RWPE1 (cell line): Measurements from ENCODE around the gene PAPSS2.

Experiments
- CTCF ChIA-PET: fragments of 350-600 bp; sonication (Branson Sonifier 250); formaldehyde crosslinking; extraction: SDS; loops from one replicate; lab custom pipeline; 2021; lab: Yijun Ruan, JAX
- POLR2A ChIA-PET: fragments of 400-600 bp; formaldehyde crosslinking; extraction: SDS; loops from one replicate; lab custom pipeline; 2020; ENCODE audit warnings: antibody characterized with exemption; ENCODE audit not compliant: low non-redundant PET; lab: Yijun Ruan, JAX
- DNase-seq: peaks from one replicate; pipeline ENCODE4 v3.0.0; 2012; ENCODE audit warnings: low spot score
- H3K27ac ChIP-seq: fragments of 450-650 bp; 2 replicates; pipeline ENCODE4 v1.5.1; 2017
- CTCF ChIP-seq: fragments of 450-650 bp; conservative IDR thresholded peaks from 2 replicates; pipeline ENCODE4 v1.5.1; 2017; ENCODE audit warnings: low read depth, mild to moderate bottlenecking

The PAPSS2 gene

DNA sequence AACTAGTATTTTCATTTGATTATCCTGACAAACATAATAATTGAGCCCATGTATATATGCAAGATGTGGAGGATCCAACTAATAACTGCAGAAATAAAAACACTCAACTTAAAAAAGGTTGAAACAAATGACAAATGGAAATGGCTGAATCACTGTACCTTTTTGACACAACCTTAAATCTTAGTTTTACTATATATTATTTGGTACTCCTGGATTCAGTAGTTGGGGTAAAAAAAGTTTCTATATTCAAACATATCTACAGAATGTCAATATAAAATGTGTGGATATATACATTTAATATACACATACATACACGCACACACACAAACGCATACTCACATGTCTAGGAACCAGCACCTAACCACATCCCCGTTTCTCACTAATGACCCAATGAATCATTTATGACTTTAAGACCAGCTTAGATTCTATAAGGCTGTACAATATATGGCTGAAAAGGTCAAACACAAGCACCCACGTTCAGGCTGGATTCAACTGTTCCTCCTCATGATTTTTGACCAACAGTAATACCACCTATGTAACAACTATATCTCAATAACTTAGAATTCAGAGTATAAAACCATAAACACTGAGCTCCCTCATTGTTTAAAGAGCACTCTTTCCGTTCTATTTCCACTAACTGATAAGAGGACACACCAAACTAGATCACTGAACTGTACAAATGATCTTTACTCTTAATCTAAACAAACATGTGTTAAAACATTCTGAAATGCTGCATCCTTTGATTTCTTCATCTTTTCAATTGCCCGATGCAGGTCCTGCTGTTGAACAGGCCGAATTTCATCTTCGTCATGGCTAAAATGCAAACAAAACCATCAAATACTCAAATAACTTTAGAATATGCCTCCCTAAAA, 94.6 kb downstream of the PAPSS2 start:
- H3K27ac ChIP-seq: no peak overlapping the region
- no peak for DNase-seq
- POLR2A ChIA-PET: no interaction called here
- TF ChIP-seq CTCF: no peak
- CTCF ChIA-PET: interaction anchor here (0.6 kb wide), 1 partner anchor 225 kb away, joined by 3 read pairs; no protein-coding TSS in a partner anchor

GRCh38 chr10:87757685-87758084, 98.0 kb downstream of the PAPSS2 start:
- no peak for DNase-seq
- POLR2A ChIA-PET: no interaction called here
- no peak for TF ChIP-seq CTCF
- H3K27ac ChIP-seq: no peak overlapping the region
- CTCF ChIA-PET: interaction anchor here (0.7 to 0.8 kb wide), 3 partner anchors 13 to 88 kb away, joined by 3 read pairs; no protein-coding TSS in a partner anchor

DNA sequence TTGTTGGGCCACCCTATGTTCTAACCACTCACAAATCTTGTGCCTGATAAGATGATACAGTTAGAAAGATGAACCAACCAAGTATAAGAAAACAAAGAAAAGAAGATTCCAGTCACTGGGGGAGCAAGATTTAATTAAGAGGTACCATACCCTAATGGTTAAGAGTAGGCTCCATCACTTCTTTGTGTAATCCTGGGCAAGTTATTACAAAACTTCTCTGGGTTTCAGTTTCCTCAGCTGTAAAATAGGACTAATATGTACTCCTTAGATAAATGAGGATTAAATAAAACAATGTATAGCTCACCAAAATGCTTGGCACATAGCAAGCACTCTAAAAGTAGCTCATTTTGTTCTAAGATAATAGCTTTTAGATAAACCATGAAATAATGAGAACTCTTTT, 99.9 kb downstream of the PAPSS2 start:
- no peak for DNase-seq
- ChIA-PET POLR2A (no interaction called here), CTCF (interaction anchor here (0.7 kb wide), 1 partner anchor 8 kb away, joined by 3 read pairs; no protein-coding TSS in a partner anchor)
- no peak for TF ChIP-seq CTCF
- H3K27ac ChIP-seq: no peak overlapping the region

GRCh38 chr10:87760195-87760905, 100.7 kb downstream of the PAPSS2 start:
- TF ChIP-seq CTCF: no peak
- POLR2A ChIA-PET: no interaction called here
- DNase-seq: no peak
- H3K27ac ChIP-seq: no peak overlapping the region
- CTCF ChIA-PET: interaction anchor here (0.7 kb wide), 1 partner anchor 9 kb away, joined by 3 read pairs; no protein-coding TSS in a partner anchor

DNA sequence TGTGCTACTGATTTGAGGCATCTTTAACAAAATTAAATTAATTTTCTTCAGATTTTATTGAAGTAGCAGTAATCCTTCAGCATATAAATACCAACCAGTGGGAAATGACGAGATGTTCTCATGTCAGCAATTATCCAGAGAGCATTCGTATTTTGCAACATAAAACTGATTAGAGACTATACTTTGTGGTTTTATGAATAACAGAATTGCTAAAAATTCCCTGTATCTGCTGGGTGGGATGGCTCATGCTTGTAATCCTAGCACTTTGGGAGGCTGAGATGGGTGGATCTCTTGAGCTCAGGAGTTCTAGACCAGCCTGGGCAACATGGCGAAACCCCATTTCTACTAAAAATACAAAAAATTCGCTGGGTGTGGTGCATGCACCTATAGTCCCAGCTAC, 101.5 kb downstream of the PAPSS2 start:
- DNase-seq: no peak
- no peak for TF ChIP-seq CTCF
- POLR2A ChIA-PET: no interaction called here
- peak overlapping the region; percentile 32 for H3K27ac ChIP-seq
- CTCF ChIA-PET: no interaction called here

DNA sequence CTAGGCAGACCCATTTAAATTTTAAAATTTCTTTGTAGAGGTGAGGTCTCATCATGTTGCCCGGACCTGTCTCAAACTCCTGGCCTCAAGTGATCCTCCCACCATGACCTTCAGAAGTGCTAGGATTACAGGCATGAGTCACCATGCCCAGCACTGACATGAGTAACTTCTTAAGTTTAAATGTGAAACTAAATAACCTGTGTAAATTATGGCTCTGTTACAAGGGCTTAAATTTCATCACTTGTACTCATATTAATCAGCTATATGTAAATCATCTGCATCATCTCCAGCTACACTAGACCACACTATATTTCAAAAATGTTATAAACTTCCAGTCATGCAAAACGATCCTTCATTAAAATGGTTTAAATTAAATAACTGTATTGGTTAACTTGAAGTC, 102.2 kb downstream of the PAPSS2 start:
- POLR2A ChIA-PET: no interaction called here
- CTCF ChIA-PET: interaction anchor here (1.4 kb wide), 1 partner anchor 10 kb away, joined by 4 read pairs; no protein-coding TSS in a partner anchor
- no peak for TF ChIP-seq CTCF
- DNase-seq: peak; percentile 52
- H3K27ac ChIP-seq: peak overlapping the region; percentile 32; the same call in 1 of the 2 replicates
